GM19043 (cell line): ENCODE measurements around the gene IFNA14.
"Not testable (repeated sequence)": the region's sequence is repeated elsewhere in the genome, so short reads cannot be mapped to it uniquely, and the experiment has no call there.

Experiments used
- ATAC-seq: cut with Tn5 transposase; IDR thresholded peaks from one replicate; pipeline ENCODE4 v1.9.1; 2021; ENCODE audit warnings: low read depth; ENCODE audit not compliant: unreplicated experiment

Gene IFNA14

GRCh38 chr9:21217211-21217610 is 22.6 kb downstream of the IFNA14 start, which contains the start of gene IFNA16:
IFNA16 (minus strand) TSS chr9:21217311; CDS start chr9:21217305, 6 bp downstream.
- not testable (repeated sequence) for ATAC-seq

- peak; percentile 70 for ATAC-seq
Observed at GRCh38 chr9:21213411-21214326, 26.1 kb downstream of the IFNA14 start.

- not testable (repeated sequence) for ATAC-seq
Observed at GRCh38 chr9:21212160-21212559, 27.6 kb downstream of the IFNA14 start.

GRCh38 chr9:21210782-21211181 is 29.0 kb downstream of the IFNA14 start:
- ATAC-seq: not testable (repeated sequence)

GRCh38 chr9:21210311-21210710 is 29.5 kb downstream of the IFNA14 start:
- ATAC-seq: no peak

- ATAC-seq: not testable (repeated sequence)
Observed at GRCh38 chr9:21207043-21207442, 32.8 kb downstream of the IFNA14 start, which contains the start of gene IFNA10. IFNA10 (minus strand) TSS chr9:21207143; CDS start chr9:21207097, 46 bp downstream.

GRCh38 chr9:21205204-21205603 is 34.6 kb downstream of the IFNA14 start:
- ATAC-seq: no peak

- not testable (repeated sequence) for ATAC-seq
Observed at GRCh38 chr9:21202105-21202504, 37.7 kb downstream of the IFNA14 start, which contains the start of gene IFNA7. IFNA7 (minus strand) TSS chr9:21202205; CDS start chr9:21202165, 40 bp downstream.

- peak; percentile 96 for ATAC-seq
Observed at GRCh38 chr9:21194867-21195776, 44.7 kb downstream of the IFNA14 start.
